Body of pancreas (tissue), 4 donors: ENCODE results near the gene SPART.

Experiments
- POLR2A ChIP-seq, 3 donors: fragments of 450-650 bp; IDR thresholded peaks; one replicate each; pipeline ENCODE4 v1.6.1; 2016; ENCODE audit warnings: antibody characterized with exemption in 3 of 3, mild to moderate bottlenecking in 2 of 3
- TF ChIP-seq, protein P1 (sequence below), 7 experiments: fragments of 450-650 bp in 4 of 7; fragments of 200-600 bp in 3 of 7; sonication (generic) in 3 of 7; IDR thresholded peaks; one replicate each; pipeline ENCODE4 v1.5.1; 2016 to 2019; ENCODE audit warnings: antibody characterized with exemption in 7 of 7

DNA sequence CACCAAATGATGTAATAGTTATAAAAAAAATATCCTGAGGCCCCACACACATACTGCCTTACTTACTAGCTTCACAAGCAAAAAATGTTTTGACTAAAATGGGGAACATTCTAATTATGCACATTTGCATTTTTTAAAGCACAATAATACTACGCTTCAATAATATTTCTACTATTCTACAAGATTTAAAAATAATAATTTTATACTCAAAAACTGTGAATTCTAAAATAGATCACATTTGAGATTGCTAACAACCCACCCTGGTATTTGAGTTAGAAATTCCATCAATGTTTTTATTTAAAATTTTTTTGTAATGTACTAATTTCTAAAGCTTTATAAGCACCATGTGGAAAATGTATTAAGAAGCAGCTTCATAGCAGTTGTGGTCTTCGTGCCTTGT lies 72.8 kb downstream of the SPART start:
- TF ChIP-seq, protein P1, sequence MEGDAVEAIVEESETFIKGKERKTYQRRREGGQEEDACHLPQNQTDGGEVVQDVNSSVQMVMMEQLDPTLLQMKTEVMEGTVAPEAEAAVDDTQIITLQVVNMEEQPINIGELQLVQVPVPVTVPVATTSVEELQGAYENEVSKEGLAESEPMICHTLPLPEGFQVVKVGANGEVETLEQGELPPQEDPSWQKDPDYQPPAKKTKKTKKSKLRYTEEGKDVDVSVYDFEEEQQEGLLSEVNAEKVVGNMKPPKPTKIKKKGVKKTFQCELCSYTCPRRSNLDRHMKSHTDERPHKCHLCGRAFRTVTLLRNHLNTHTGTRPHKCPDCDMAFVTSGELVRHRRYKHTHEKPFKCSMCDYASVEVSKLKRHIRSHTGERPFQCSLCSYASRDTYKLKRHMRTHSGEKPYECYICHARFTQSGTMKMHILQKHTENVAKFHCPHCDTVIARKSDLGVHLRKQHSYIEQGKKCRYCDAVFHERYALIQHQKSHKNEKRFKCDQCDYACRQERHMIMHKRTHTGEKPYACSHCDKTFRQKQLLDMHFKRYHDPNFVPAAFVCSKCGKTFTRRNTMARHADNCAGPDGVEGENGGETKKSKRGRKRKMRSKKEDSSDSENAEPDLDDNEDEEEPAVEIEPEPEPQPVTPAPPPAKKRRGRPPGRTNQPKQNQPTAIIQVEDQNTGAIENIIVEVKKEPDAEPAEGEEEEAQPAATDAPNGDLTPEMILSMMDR (IDR thresholded peaks at IDR 0.05), result no peak
- no peak for TF ChIP-seq POLR2A (IDR thresholded peaks at IDR 0.05)
